MM.1S (cell line): Measurements from ENCODE around the gene ACER1.

Source experiments
- DNase-seq: peaks from one replicate; pipeline ENCODE4 v3.0.0-alpha.2; 2015
- H2AFZ ChIP-seq: fragments of 300-600 bp; sonication (generic); 2 replicates; pipeline ENCODE4 v1.6.0; 2016; ENCODE audit warnings: antibody characterized with exemption, low read length
- H3F3A ChIP-seq: fragments of 300-600 bp; sonication (generic); 2 replicates; pipeline ENCODE4 v1.6.1; 2016; ENCODE audit warnings: mild to moderate bottlenecking, antibody characterized with exemption, low read length, moderate library complexity, mixed read lengths; ENCODE audit not compliant: insufficient read depth
- H3K27ac ChIP-seq: fragments of 300-600 bp; sonication (generic); 2 replicates; pipeline ENCODE4 v1.5.1; 2016; ENCODE audit warnings: mild to moderate bottlenecking, low read length
- H3K27me3 ChIP-seq: fragments of 300-600 bp; sonication (generic); replicated peaks from 2 replicates; pipeline ENCODE4 v1.6.0; 2016; ENCODE audit warnings: low read length; ENCODE audit not compliant: insufficient read depth
- H3K36me3 ChIP-seq: fragments of 300-600 bp; sonication (generic); replicated peaks from 2 replicates; pipeline ENCODE4 v1.6.1; 2016; ENCODE audit warnings: mild to moderate bottlenecking, low read length, mixed read lengths; ENCODE audit not compliant: insufficient read depth
- H3K4me1 ChIP-seq: fragments of 300-600 bp; sonication (generic); 2 replicates; pipeline ENCODE4 v1.6.1; 2016; ENCODE audit warnings: low read length, mixed read lengths
- H3K4me2 ChIP-seq: fragments of 300-600 bp; sonication (generic); 2 replicates; pipeline ENCODE4 v1.6.0; 2016; ENCODE audit warnings: low read depth, low read length
- H3K4me3 ChIP-seq: fragments of 300-600 bp; sonication (generic); 2 replicates; pipeline ENCODE4 v1.5.1; 2016; ENCODE audit warnings: low read length, mixed read lengths
- H3K79me2 ChIP-seq: fragments of 300-600 bp; sonication (generic); 2 replicates; pipeline ENCODE4 v1.6.1; 2016; ENCODE audit warnings: mixed run types, low read length, mixed read lengths
- H3K9ac ChIP-seq: fragments of 300-600 bp; sonication (generic); 2 replicates; pipeline ENCODE4 v1.6.1; 2016; ENCODE audit warnings: low read length, mixed read lengths
- H3K9me2 ChIP-seq: fragments of 300-600 bp; sonication (generic); replicated peaks from 2 replicates; pipeline ENCODE4 v1.6.1; 2016; ENCODE audit warnings: mild to moderate bottlenecking, low read length, mixed read lengths; ENCODE audit not compliant: insufficient read depth
- H3K9me3 ChIP-seq: fragments of 300-600 bp; sonication (generic); replicated peaks from 2 replicates; pipeline ENCODE4 v1.6.1; 2016; ENCODE audit warnings: mild to moderate bottlenecking, low read length, mixed read lengths; ENCODE audit not compliant: insufficient read depth
- H4K20me1 ChIP-seq: fragments of 300-600 bp; sonication (generic); 2 replicates; pipeline ENCODE4 v1.6.1; 2016; ENCODE audit warnings: mild to moderate bottlenecking, low read length, moderate library complexity, mixed read lengths; ENCODE audit not compliant: insufficient read depth
- EZH2 ChIP-seq: fragments of 300-600 bp; sonication (generic); optimal IDR thresholded peaks from 2 replicates; pipeline ENCODE3; 2017; ENCODE audit warnings: low read depth, mild to moderate bottlenecking, antibody characterized with exemption, low read length, mixed read lengths
- EZH2phosphoT487 ChIP-seq: fragments of 300-600 bp; sonication (generic); IDR thresholded peaks from 2 replicates; pipeline ENCODE4 v1.6.1; 2018; ENCODE audit warnings: antibody characterized with exemption, low read length
- TF ChIP-seq, protein P1 (sequence below): fragments of 300-600 bp; sonication (generic); IDR thresholded peaks from 2 replicates; pipeline ENCODE4 v1.5.1; 2016; ENCODE audit warnings: antibody characterized with exemption, low read length, mixed read lengths

Gene ACER1

DNA sequence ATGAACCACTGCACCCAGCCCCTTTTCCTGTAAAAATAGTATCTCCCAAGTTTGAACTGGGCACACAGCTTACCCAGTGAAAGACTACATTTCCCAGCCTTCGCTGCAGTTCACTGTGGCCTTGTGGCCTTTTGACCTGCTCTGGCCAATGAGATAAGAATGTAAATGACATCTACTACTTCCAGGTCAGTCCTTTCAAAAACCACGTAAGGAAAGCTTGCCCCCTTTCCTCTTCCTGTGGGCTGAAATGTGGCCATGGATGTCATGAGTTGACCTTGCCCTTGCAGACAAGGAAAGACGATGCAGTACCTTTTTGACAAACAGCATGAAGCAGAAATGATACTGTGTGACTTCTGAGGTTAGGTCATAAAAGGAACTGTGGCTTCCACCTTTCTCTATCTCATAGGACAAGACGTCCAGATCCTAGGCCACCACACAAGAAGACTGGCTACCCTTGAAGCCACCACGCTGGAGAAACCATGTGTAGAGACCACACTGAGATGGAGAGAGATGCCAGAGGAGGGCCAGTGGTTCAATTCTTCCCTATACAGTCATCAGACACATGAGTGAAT, 19.9 kb downstream of the ACER1 start:
- no peak overlapping the region for H2AFZ ChIP-seq
- no peak overlapping the region for H3K27ac ChIP-seq
- no peaks in the 10 kb centered on the region for H3K4me1 ChIP-seq
- H3K27me3 ChIP-seq = peaks cover 87% of the 10 kb centered on the region
- no peak for DNase-seq
- no peak overlapping the region for H3K4me2 ChIP-seq
- H3K9ac ChIP-seq = no peak overlapping the region
- no peaks in the 10 kb centered on the region for H3K9me2 ChIP-seq
- H3K4me3 ChIP-seq = no peak overlapping the region
- H3F3A ChIP-seq = no peaks in the 10 kb centered on the region
- no peaks in the 10 kb centered on the region for H3K9me3 ChIP-seq
- no peaks in the 10 kb centered on the region for H3K36me3 ChIP-seq
- H4K20me1 ChIP-seq = no peaks in the 10 kb centered on the region
- TF ChIP-seq, protein P1, sequence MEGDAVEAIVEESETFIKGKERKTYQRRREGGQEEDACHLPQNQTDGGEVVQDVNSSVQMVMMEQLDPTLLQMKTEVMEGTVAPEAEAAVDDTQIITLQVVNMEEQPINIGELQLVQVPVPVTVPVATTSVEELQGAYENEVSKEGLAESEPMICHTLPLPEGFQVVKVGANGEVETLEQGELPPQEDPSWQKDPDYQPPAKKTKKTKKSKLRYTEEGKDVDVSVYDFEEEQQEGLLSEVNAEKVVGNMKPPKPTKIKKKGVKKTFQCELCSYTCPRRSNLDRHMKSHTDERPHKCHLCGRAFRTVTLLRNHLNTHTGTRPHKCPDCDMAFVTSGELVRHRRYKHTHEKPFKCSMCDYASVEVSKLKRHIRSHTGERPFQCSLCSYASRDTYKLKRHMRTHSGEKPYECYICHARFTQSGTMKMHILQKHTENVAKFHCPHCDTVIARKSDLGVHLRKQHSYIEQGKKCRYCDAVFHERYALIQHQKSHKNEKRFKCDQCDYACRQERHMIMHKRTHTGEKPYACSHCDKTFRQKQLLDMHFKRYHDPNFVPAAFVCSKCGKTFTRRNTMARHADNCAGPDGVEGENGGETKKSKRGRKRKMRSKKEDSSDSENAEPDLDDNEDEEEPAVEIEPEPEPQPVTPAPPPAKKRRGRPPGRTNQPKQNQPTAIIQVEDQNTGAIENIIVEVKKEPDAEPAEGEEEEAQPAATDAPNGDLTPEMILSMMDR = no peak
- H3K79me2 ChIP-seq = no peaks in the 10 kb centered on the region

DNA sequence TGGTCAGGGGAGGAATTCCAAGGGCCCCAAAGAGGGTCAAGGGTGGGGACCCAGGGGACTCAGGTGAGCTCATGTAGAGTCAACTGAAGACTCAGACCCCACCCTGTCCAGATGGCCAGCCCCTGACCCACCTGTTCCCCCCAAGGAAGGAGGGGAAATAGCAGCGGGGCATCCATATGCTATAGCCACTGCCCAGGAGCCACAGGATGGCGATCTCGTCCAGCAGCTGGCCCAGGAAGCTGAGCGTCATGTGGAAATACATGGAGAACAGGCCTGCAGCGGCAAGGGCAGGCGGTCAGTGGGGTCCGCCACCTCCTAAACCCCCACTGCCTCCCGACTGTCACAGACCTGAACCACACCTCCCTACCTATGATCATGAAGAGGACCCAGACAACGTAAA, 21.4 kb downstream of the ACER1 start:
- no peaks in the 10 kb centered on the region for H3K9me3 ChIP-seq
- H4K20me1 ChIP-seq = no peaks in the 10 kb centered on the region
- H3K27ac ChIP-seq = no peak overlapping the region
- H3K4me3 ChIP-seq = no peak overlapping the region
- H3K36me3 ChIP-seq = no peaks in the 10 kb centered on the region
- H3K79me2 ChIP-seq = no peaks in the 10 kb centered on the region
- no peaks in the 10 kb centered on the region for H3K4me1 ChIP-seq
- TF ChIP-seq EZH2phosphoT487 (no peak), EZH2 (no peak)
- TF ChIP-seq, protein P1 = no peak
- no peaks in the 10 kb centered on the region for H3F3A ChIP-seq
- H3K4me2 ChIP-seq = no peak overlapping the region
- DNase-seq = no peak
- H2AFZ ChIP-seq = no peak overlapping the region
- H3K9ac ChIP-seq = no peak overlapping the region
- no peaks in the 10 kb centered on the region for H3K9me2 ChIP-seq
- peaks cover 87% of the 10 kb centered on the region for H3K27me3 ChIP-seq

DNA sequence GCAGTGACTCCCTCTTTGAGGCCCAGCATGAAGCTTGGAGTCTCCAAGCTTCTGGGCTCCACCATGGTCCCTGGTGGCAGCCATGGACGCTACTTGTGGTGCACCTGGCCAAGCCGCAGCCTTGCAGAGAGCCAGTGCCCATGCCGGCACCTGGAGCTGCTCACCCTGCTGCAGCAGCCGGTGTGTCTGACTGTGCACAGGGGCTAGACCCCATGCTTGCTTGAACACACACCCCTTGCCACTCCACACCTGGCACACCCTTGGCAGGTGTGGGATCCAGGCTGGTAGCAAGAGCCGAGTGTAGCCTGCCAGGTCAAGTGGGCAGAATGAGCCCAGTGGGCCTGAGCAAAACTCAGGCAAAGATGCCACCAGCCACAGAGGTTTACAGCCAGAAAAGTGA, 35.0 kb downstream of the ACER1 start:
- no peak overlapping the region for H3K4me2 ChIP-seq
- H3K27me3 ChIP-seq = peaks cover 56% of the 10 kb centered on the region
- H3K27ac ChIP-seq = no peak overlapping the region
- H3K9me3 ChIP-seq = no peaks in the 10 kb centered on the region
- no peaks in the 10 kb centered on the region for H3F3A ChIP-seq
- H3K4me1 ChIP-seq = no peaks in the 10 kb centered on the region
- no peak overlapping the region for H3K4me3 ChIP-seq
- no peak for TF ChIP-seq EZH2
- TF ChIP-seq, protein P1 = no peak
- no peak for TF ChIP-seq EZH2phosphoT487
- H3K36me3 ChIP-seq = no peaks in the 10 kb centered on the region
- H3K79me2 ChIP-seq = no peaks in the 10 kb centered on the region
- DNase-seq = no peak
- H3K9me2 ChIP-seq = no peaks in the 10 kb centered on the region
- H4K20me1 ChIP-seq = no peaks in the 10 kb centered on the region
- H2AFZ ChIP-seq = no peak overlapping the region
- H3K9ac ChIP-seq = no peak overlapping the region
